Measurements from ENCODE around the gene PLCXD3.
"Not testable (repeated sequence)": the region's sequence is repeated elsewhere in the genome, so short reads cannot be mapped to it uniquely, and the experiment has no call there.

The PLCXD3 gene

GRCh38 chr5:41339339-41339738 lies 171.1 kb downstream of the PLCXD3 start:
- ATAC-seq = no peak

- ATAC-seq = no peak
Observed at GRCh38 chr5:41338136-41338675, 172.2 kb downstream of the PLCXD3 start.

GRCh38 chr5:41337724-41338123 lies 172.7 kb downstream of the PLCXD3 start:
- no peak for ATAC-seq

- ATAC-seq = no peak
Observed at GRCh38 chr5:41337216-41337615, 173.2 kb downstream of the PLCXD3 start.

GRCh38 chr5:41336471-41336870 lies 173.9 kb downstream of the PLCXD3 start:
- ATAC-seq = no peak

GRCh38 chr5:41335596-41336181 lies 174.7 kb downstream of the PLCXD3 start:
- ATAC-seq = no peak

GRCh38 chr5:41334758-41335157 lies 175.6 kb downstream of the PLCXD3 start:
- ATAC-seq = no peak

GRCh38 chr5:41334221-41334620 lies 176.2 kb downstream of the PLCXD3 start:
- ATAC-seq = no peak

GRCh38 chr5:41325074-41325473 lies 185.3 kb downstream of the PLCXD3 start:
- ATAC-seq = no peak

GRCh38 chr5:41322826-41323225 lies 187.6 kb downstream of the PLCXD3 start:
- ATAC-seq = not testable (repeated sequence)

GRCh38 chr5:41312478-41313060 lies 197.8 kb downstream of the PLCXD3 start:
- no peak for ATAC-seq

- no peak for ATAC-seq
Observed at GRCh38 chr5:41312066-41312465, 198.3 kb downstream of the PLCXD3 start.

GRCh38 chr5:41309275-41309674 lies 201.1 kb downstream of the PLCXD3 start:
- ATAC-seq = no peak

- ATAC-seq = no peak
Observed at GRCh38 chr5:41306005-41306404, 204.4 kb downstream of the PLCXD3 start.

GRCh38 chr5:41305056-41305455 lies 205.3 kb downstream of the PLCXD3 start:
- ATAC-seq = no peak

GRCh38 chr5:41296066-41296465 lies 214.3 kb downstream of the PLCXD3 start:
- ATAC-seq = no peak

GRCh38 chr5:41291323-41291722 lies 219.1 kb downstream of the PLCXD3 start:
- ATAC-seq = no peak

- no peak for ATAC-seq
Observed at GRCh38 chr5:41290810-41291209, 219.6 kb downstream of the PLCXD3 start.

GRCh38 chr5:41289970-41290464 lies 220.4 kb downstream of the PLCXD3 start:
- no peak for ATAC-seq

GRCh38 chr5:41286696-41287095 lies 223.7 kb downstream of the PLCXD3 start:
- ATAC-seq = no peak

- ATAC-seq = no peak
Observed at GRCh38 chr5:41286165-41286564, 224.2 kb downstream of the PLCXD3 start.

- no peak for ATAC-seq
Observed at GRCh38 chr5:41284938-41285337, 225.5 kb downstream of the PLCXD3 start.

GRCh38 chr5:41281215-41281810 lies 229.1 kb downstream of the PLCXD3 start:
- no peak for ATAC-seq

GRCh38 chr5:41279040-41279439 lies 231.4 kb downstream of the PLCXD3 start:
- ATAC-seq = no peak
